ENCODE data around the gene GNAI3. TPM values are rescaled to one million over a fixed set of nuclear protein-coding genes. Genes with fewer than 3 reads are reported as not detected.

GNAI3 gene
- total RNA-seq, 1 experiment from 2014 or later, result 6.8 TPM

- no peaks in the 10 kb centered on the region for H3K9me3 ChIP-seq (ENCODE audit: low read length)
- ATAC-seq (peak; percentile 85), DNase-seq (peak; percentile 63)
- no peak overlapping the region for H3K27ac ChIP-seq (ENCODE audit: low read length)
- no peak overlapping the region for H3K4me3 ChIP-seq (ENCODE audit: low read length)
- no peak overlapping the region for H3K4me2 ChIP-seq (ENCODE audit: low read length)
- H3K9ac ChIP-seq (ENCODE audit: low read length), result no peak overlapping the region
- POLR2A ChIA-PET (ENCODE audit: unreplicated experiment), result interaction anchor here (0.6 kb wide), 1 partner anchor 539 kb away, joined by 3 read pairs; no protein-coding TSS in a partner anchor
- H4K20me1 ChIP-seq (ENCODE audit: low read length), result no peaks in the 10 kb centered on the region
- no TSS peak for BruUV-seq (replicated peaks)
- TF ChIP-seq EZH2 (IDR thresholded peaks at IDR 0.05; ENCODE audit: low read length, unreplicated experiment), result no peak
- TF ChIP-seq EZH2phosphoT487 (IDR thresholded peaks at IDR 0.05; ENCODE audit: borderline replicate concordance, low read length), result no peak
- TF ChIP-seq CTCF (conservative IDR thresholded peaks at IDR 0.05; ENCODE audit: low read depth, low read length), result peak; percentile 77
- no peak overlapping the region for H2AFZ ChIP-seq (ENCODE audit: low read length)
- no peaks in the 10 kb centered on the region for H3F3A ChIP-seq (ENCODE audit: low read length, unreplicated experiment)
- H3K9me2 ChIP-seq (replicated peaks; ENCODE audit: low read length), result no peaks in the 10 kb centered on the region
- H3K27me3 ChIP-seq (ENCODE audit: low read length), result no peaks in the 10 kb centered on the region
- H3K4me1 ChIP-seq (ENCODE audit: insufficient read depth, low read length), result peaks cover 14% of the 10 kb centered on the region; the same call in 1 of the 2 replicates
- H3K79me2 ChIP-seq (ENCODE audit: low read length), result peaks cover 11% of the 10 kb centered on the region
- intact Hi-C loops (cut with micrococcal nuclease), result no loop called here
- no peaks in the 10 kb centered on the region; the same call in 1 of the 2 replicates for H3K36me3 ChIP-seq (ENCODE audit: low read depth, low read length)
- CTCF ChIA-PET, result interaction anchor here (0.6 to 2.1 kb wide), 2 partner anchors 10 to 33 kb away, joined by 5 to 9 read pairs; no protein-coding TSS in a partner anchor
Observed at GRCh38 chr1:109499661-109500536, 48.5 kb upstream of the GNAI3 start.

- no peak for ATAC-seq
- intact Hi-C loops (cut with micrococcal nuclease), result no loop called here
- H2AFZ ChIP-seq (ENCODE audit: low read length), result no peak overlapping the region
- POLR2A ChIA-PET (ENCODE audit: unreplicated experiment), result no interaction called here
- H4K20me1 ChIP-seq (ENCODE audit: low read length), result no peaks in the 10 kb centered on the region
- no peaks in the 10 kb centered on the region for H3F3A ChIP-seq (ENCODE audit: low read length, unreplicated experiment)
- CTCF ChIA-PET, result no interaction called here
- no peaks in the 10 kb centered on the region; the same call in 1 of the 2 replicates for H3K36me3 ChIP-seq (ENCODE audit: low read depth, low read length)
- H3K9me3 ChIP-seq (ENCODE audit: low read length), result no peaks in the 10 kb centered on the region
- DNase-seq, result no peak
- no peak overlapping the region for H3K27ac ChIP-seq (ENCODE audit: low read length)
- BruUV-seq (replicated peaks), result no TSS peak
- no peak overlapping the region for H3K4me3 ChIP-seq (ENCODE audit: low read length)
- no peaks in the 10 kb centered on the region for H3K27me3 ChIP-seq (ENCODE audit: low read length)
- H3K9ac ChIP-seq (ENCODE audit: low read length), result no peak overlapping the region
- TF ChIP-seq EZH2phosphoT487 (IDR thresholded peaks at IDR 0.05; ENCODE audit: borderline replicate concordance, low read length) (no peak), CTCF (conservative IDR thresholded peaks at IDR 0.05; ENCODE audit: low read depth, low read length) (no peak), EZH2 (IDR thresholded peaks at IDR 0.05; ENCODE audit: low read length, unreplicated experiment) (no peak)
- H3K9me2 ChIP-seq (replicated peaks; ENCODE audit: low read length), result no peaks in the 10 kb centered on the region
- H3K4me2 ChIP-seq (ENCODE audit: low read length), result no peak overlapping the region
- 0 out of 2 replicates have a peak, but pooled peaks cover 3% of the 10 kb centered on the region for H3K79me2 ChIP-seq (ENCODE audit: low read length)
- peaks cover 12% of the 10 kb centered on the region; the same call in 1 of the 2 replicates for H3K4me1 ChIP-seq (ENCODE audit: insufficient read depth, low read length)
Observed at GRCh38 chr1:109500941-109501381, 47.5 kb upstream of the GNAI3 start.

All from PC-3 (cell line).